ENCODE results near the gene TATDN3. TPM values are rescaled to one million over a fixed set of nuclear protein-coding genes. Genes with fewer than 3 reads are reported as not detected.
A peak's percentile ranks its signal among the peaks of the same experiment; 100 is the strongest.

TATDN3 gene
- total and polyA plus RNA-seq, 9 of the 15 experiments (the other 6 are each of a cell fraction or from before 2014, with no cell fraction given) = 18.3 to 79.9 (median 28.2) TPM

DNA sequence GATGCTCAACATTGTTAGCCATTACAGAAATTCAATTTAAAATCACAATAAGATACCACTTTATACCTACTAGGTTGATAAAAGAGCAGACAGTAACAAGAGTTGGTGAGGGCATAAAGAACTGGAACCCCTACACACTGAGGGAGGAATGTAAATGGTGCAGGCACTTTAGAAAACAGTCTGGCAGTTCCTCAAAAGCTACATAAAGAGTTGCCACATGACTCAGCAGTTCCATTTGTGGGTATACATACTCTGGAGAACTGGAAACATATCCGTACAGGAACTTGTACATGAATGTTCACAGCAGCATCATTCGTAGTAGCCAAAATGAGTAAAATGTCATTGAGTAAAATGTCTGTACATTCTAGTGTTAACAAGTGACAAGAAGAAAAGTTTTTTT is 17.1 kb upstream of the TATDN3 start (continued):
- 0 out of 2 replicates have a peak, but pooled peaks have one; percentile 59 for TF ChIP-seq ZNF592 (IDR thresholded peaks at IDR 0.05)
- no peak for TF ChIP-seq SNIP1 (IDR thresholded peaks at IDR 0.05; ENCODE audit: low read depth)
- TF ChIP-seq TRIM25 (IDR thresholded peaks at IDR 0.05; ENCODE audit: borderline replicate concordance) = no peak
- no peak for TF ChIP-seq ZBED1 (IDR thresholded peaks at IDR 0.05)
- TF ChIP-seq EP400 (IDR thresholded peaks at IDR 0.05) = 0 out of 2 replicates have a peak, but pooled peaks have one; percentile 12
- TF ChIP-seq NRF1 (conservative IDR thresholded peaks at IDR 0.05 in 1 of 2, IDR thresholded peaks at IDR 0.05 in 1 of 2) = 0 out of 4 replicates have a peak, but pooled peaks of 1 of the 2 experiments have one; percentile 20
- no peak for TF ChIP-seq PURB (CRISPR knock-in tag; IDR thresholded peaks at IDR 0.05; ENCODE audit: low read depth)
- TF ChIP-seq BCOR (IDR thresholded peaks at IDR 0.05) = no peak
- 0 out of 2 replicates have a peak, but pooled peaks have one; percentile 46 for TF ChIP-seq POLR2H (tag; IDR thresholded peaks at IDR 0.05; ENCODE audit: low read depth)
- TF ChIP-seq JUND (IDR thresholded peaks at IDR 0.05; ENCODE audit: borderline replicate concordance, low read depth, low read length) = peak; percentile 56; the same call in 1 of the 2 replicates
- TF ChIP-seq JUND (tag; IDR thresholded peaks at IDR 0.05; ENCODE audit: borderline replicate concordance, low read depth, low read length) = peak; percentile 76; the same call in 2 of the 3 replicates
- peak; percentile 59 for TF ChIP-seq FOSL1 (tag; conservative IDR thresholded peaks at IDR 0.05)
- no peak for TF ChIP-seq HDAC6 (IDR thresholded peaks at IDR 0.05; ENCODE audit: low read depth, low read length)
- TF ChIP-seq ZNF584 (CRISPR knock-in tag; IDR thresholded peaks at IDR 0.05; ENCODE audit: low read depth) = no peak
- peak; percentile 95 for TF ChIP-seq NFE2L1 (tag; IDR thresholded peaks at IDR 0.05; ENCODE audit: borderline replicate concordance, low read depth)
- TF ChIP-seq ELF2 (CRISPR knock-in tag; IDR thresholded peaks at IDR 0.05) = no peak
- TF ChIP-seq ZNF282 (CRISPR knock-in tag; IDR thresholded peaks at IDR 0.05) = no peak
- TF ChIP-seq LARP7 (IDR thresholded peaks at IDR 0.05) = no peak
- peak; percentile 96 for TF ChIP-seq MAFK (IDR thresholded peaks at IDR 0.05; ENCODE audit: low read length)
- TF ChIP-seq L3MBTL2 (IDR thresholded peaks at IDR 0.05) = peak; percentile 29; the same call in 1 of the 2 replicates
- peak; percentile 90 for TF ChIP-seq BACH1 (tag; IDR thresholded peaks at IDR 0.05)
- peak; percentile 65; the same call in 1 of the 2 replicates for TF ChIP-seq SMARCE1 (IDR thresholded peaks at IDR 0.05)
- peak; percentile 43; the same call in 1 of the 2 replicates for TF ChIP-seq EHMT2 (IDR thresholded peaks at IDR 0.05)
- TF ChIP-seq CTBP1 (IDR thresholded peaks at IDR 0.05; ENCODE audit: borderline replicate concordance) = 0 out of 2 replicates have a peak, but pooled peaks have one; percentile 28
- no peak for TF ChIP-seq DACH1 (IDR thresholded peaks at IDR 0.05; ENCODE audit: partially characterized antibody)
- peak; percentile 56; the same call in 1 of the 2 replicates for TF ChIP-seq TRIM28 (IDR thresholded peaks at IDR 0.05)
- 0 out of 2 replicates have a peak, but pooled peaks have one; percentile 34 for TF ChIP-seq MTA1 (IDR thresholded peaks at IDR 0.05; ENCODE audit: borderline replicate concordance)
